ENCODE data around the gene EYA3.

EYA3 gene

DNA sequence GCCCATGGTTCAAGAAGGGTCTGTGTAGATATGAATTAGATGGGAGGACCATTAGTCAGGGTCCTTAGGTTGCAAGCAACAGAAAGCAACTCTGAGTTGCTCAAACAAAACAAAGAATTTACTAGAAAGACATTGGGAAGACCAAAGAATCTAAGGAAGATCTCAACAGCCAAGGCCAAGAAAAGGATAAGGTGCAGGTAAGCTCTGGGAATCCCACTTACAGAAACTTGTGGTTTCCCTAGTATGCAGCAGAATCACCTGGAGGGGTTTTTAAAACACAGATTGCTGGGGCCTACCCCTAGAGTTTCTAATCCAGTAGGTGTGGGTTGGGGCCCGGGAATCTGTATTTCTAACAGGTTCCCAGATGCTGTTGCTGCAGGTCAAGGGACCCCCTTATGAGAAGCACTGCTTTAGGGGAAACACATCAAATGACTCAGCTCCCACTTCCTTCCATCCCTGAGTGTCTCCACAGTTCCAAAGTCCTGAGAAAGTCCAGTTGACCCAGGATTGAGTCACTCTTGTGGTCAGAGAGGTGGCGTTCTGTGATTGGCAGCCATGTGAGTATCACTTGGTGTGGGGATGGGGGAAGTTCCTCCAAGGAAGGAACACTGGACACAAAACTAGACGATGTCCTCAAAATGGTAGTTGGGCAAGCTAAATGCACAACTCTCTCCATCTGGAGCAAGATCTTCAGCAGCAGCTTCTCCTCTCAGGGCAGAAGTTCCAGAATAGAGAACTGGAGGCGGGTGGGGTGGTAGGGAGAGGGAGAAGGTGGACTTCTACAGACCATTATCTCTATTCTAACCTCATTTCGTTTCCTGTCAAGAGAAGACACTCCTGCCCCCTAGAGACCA lies 24.2 kb upstream of the EYA3 start:
- no peak for DNase-seq (ENCODE audit: low read depth in 1 of 2, low spot score in 1 of 2)

DNA sequence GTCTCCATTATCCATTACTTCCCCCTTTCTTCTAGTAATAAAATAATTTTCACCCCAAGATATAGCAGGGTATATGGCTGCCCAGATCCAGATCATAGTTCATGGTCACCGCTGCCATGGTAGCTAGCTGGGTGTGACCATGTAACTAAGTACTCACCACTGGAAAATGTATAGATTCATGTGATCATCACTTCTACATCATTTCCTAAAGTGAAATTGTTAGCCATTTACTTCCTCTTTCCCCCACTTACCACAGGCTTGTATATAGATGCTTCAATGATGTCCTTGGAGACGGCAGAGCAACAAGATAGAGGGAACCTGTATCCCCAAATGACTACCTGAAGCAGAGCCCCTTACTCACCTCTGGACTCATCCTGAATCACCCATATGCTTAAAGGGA lies 22.7 kb upstream of the EYA3 start:
- DNase-seq (ENCODE audit: low read depth in 1 of 2, low spot score in 1 of 2): no peak

GRCh38 chr1:28110555-28110954 lies 22.1 kb upstream of the EYA3 start:
- no peak for DNase-seq (ENCODE audit: low read depth in 1 of 2, low spot score in 1 of 2)

- DNase-seq (ENCODE audit: low read depth in 1 of 2, low spot score in 1 of 2): no peak
Observed at GRCh38 chr1:28109639-28110038, 21.2 kb upstream of the EYA3 start.

DNA sequence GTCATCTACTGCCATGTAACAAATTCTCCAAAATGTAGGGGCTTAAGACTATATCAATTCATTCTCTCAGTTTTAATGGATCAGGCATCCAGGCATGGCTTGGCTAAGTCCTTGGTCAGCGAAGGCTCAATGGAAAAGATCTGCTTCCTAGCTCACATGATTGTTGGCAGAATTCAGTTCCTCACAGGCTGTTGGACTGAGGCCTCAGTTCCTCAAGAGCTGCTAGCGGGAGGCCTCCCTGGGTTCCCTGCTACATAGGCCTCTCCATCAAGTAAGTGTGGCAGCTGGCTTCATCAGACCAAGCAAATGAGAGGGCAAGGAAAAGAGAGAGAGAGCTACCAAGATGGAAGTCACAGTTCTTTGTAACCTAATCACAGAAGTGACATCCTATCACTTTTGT lies 19.6 kb upstream of the EYA3 start:
- no peak for DNase-seq (ENCODE audit: low read depth in 1 of 2, low spot score in 1 of 2)

- DNase-seq (ENCODE audit: low read depth in 1 of 2, low spot score in 1 of 2): no peak
Observed at GRCh38 chr1:28104866-28105467, 16.6 kb upstream of the EYA3 start.

GRCh38 chr1:28102189-28102588 lies 13.8 kb upstream of the EYA3 start:
- no peak for DNase-seq (ENCODE audit: low read depth in 1 of 2, low spot score in 1 of 2)

- no peak for DNase-seq (ENCODE audit: low read depth in 1 of 2, low spot score in 1 of 2)
Observed at GRCh38 chr1:28099050-28099769, 10.8 kb upstream of the EYA3 start.

DNA sequence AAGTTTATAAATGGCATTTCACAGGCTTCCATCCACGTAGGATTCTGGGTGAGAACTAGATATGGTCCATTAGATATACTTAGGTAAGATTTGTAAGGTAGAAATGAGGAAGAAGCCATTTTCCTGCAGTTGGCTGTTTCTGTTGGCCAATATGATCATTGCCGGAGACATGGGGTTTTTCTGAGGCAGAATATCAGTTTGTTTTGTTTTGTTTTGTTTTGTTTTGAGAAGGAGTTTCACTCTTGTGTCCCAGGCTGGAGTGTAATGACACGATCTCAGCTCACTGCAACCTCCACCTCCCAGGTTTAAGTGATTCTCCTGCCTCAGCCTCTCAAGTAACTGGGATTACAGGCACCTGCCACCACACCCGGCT lies 8.7 kb upstream of the EYA3 start:
- no peak for DNase-seq (ENCODE audit: low read depth in 1 of 2, low spot score in 1 of 2)

DNA sequence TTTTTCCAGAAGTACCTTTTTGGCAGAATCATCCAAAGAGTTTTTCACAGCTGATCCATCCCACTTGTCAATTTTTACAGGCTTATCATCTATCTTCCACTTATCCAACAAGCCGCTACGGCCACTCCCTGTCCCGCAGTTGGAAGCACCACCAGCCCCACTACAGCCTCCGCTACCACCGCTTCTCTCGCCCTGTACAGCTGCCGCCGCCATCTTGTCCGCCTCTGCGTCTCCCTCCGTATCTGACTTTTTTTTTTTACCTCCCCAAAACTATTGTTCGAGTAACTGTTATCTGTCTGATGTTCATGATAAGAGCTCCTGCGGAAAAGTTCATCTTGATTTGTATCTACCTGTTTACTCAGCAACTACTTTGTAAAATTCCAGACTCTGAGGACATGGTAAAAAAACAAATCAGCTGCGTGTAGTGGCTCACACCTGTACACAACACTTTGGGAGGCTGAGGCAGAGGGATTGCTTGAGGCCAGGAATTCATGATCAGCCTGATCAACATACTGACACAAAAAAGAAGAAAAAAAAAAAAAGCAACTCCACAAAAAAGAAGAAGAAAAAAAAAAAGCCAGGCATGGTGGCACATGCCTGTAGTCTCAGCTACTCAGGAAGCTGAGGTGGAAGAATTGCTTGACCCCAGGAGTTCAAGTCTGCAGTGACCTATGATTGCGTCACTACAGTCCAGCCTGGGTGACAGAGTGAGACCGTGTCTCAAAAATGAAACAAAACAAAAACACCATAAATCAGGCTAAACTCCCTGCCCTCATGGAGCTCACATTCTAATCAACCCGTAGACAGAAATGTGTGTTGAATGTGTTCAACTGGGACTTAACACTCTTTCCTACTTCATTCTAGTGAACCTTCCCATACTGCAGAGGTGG lies 8.0 kb upstream of the EYA3 start:
- DNase-seq (ENCODE audit: low read depth in 1 of 2, low spot score in 1 of 2): no peak

- DNase-seq (ENCODE audit: low read depth in 1 of 2, low spot score in 1 of 2): peak; percentile 63 to 83
Observed at GRCh38 chr1:28091043-28091781, 2.8 kb upstream of the EYA3 start.

- peak in 1 of 2 donors; percentile 3 for DNase-seq (ENCODE audit: low read depth in 1 of 2, low spot score in 1 of 2)
Observed at GRCh38 chr1:28087614-28088167, 719 bp downstream of the EYA3 start.

GRCh38 chr1:28086651-28087050 lies 1.8 kb downstream of the EYA3 start:
- DNase-seq (ENCODE audit: low read depth in 1 of 2, low spot score in 1 of 2): no peak

DNA sequence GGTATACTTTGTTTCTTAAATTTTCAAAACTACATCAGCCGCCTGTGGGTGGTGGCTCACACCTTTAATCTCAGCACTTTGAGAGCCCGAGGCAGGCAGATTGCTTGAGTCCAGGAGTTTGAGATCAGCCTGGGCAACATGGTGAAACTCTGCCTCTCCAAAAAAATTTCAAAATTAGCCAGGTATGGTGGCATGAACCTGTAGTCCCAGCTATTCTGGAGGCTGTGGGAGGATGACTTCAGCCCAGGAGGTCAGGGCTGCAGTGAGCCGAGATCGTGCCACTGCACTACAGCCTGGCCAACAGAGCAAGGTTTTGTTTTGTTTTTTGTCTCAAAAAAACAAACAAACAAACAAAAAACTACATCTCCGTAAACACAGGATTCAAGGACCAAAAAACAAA lies 3.3 kb downstream of the EYA3 start:
- DNase-seq (ENCODE audit: low read depth in 1 of 2, low spot score in 1 of 2): no peak

DNA sequence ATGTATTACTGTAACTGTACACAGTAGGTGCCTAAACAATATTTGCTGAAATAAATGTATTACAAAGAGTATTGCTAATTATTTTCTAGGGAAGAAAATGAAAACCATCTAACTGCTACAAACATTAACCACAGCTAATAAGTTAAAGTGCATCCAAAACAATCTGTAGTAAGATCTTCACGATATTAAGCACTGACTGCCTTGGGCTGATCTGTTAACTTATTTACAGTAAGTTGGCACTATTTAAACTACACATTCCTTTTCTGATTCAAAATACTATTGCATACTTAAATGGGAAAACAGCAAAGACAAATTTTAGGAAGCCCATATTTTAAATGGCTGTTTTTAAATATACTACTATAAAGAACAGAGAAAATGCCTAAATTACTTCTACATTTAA lies 4.5 kb downstream of the EYA3 start:
- no peak for DNase-seq (ENCODE audit: low read depth in 1 of 2, low spot score in 1 of 2)

DNA sequence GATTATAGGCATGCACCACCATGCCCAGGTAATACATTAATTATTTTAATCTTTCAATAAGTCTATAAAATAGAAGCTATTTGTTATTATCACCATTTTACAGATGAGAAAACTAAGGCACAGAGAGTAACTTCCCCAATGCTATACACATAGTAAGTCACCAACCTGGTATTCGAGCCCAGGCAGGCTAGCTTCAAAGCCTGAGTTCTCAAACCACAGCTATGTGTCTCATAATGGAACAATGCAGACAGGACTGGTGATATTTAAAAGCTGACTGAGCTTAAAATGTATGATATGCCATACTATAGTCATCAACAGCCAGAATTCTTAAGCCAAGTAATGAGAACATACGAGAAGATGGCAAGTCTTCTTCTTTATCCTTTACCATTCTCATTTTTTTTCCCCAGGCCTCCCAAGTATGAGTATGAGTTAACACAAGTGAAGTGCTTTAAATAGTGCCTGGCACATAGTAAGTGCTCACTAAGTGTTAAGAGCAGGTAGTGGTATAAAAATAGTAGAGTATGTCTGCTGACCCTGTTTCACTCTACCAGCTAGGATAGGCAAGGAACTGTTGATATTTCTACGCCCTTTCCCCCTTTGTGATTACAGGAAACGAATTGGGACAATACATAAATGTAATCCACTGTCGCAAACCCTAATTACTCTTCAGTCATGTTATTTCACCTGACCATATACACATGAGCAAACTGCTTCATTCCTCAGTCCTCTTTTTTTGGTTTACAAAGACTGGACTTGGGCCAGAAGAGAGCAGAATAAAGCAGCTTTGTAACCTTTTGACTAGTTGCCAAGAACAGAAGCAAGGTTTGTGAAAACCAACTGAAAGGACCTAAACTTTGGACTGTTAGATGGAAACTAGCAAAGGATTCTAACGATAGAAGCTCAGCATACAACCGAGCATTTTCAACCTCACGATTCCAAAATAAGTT lies 9.5 kb downstream of the EYA3 start:
- DNase-seq (ENCODE audit: low read depth in 1 of 2, low spot score in 1 of 2): no peak

DNA sequence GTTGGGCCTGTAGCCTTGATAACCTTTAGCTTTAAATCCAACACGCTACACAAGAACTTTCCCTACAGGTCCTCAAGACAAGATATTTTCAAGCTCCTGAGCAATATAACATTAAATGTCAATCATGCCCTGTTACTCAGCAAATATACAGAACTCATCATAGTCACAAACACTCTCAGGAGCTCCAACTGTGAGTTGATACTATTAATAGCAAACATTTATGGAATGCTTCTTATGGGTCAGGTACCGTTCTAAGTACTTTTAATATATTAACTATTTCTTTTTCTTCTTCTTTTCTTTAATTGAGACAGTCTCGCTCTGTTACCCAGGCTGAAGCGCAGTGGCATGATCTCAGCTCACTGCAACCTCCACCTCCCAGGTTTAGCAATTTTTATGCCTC lies 10.1 kb downstream of the EYA3 start:
- DNase-seq (ENCODE audit: low read depth in 1 of 2, low spot score in 1 of 2): no peak

DNA sequence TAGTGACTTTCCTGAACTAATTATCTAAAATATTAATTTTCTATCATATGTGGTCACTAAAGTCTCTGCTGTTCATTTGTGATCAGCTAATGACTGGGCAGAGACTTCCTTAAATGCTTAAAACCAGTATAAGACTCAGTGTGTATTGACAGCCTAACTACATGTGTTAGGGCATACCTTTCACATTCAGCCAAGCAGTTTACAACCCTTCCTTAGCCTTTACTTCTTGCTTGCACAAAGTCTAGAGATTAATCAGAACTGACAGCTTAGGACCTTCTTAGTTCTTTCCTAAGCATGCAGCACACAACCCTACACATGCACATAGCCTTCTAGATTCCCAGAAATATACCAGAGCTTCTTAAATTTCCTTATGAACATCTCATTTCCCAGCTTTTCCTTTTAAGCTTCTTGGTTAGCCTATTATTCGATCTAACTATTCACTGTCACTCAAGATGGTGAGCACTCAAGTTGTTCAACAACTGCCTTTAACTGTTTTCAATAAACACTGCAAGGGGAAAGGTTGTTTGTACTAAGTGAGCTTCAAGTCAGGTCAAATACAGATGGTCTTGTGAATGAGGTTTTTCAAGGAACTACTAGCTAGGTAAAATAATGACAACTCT lies 13.4 kb downstream of the EYA3 start:
- no peak for DNase-seq (ENCODE audit: low read depth in 1 of 2, low spot score in 1 of 2)

DNA sequence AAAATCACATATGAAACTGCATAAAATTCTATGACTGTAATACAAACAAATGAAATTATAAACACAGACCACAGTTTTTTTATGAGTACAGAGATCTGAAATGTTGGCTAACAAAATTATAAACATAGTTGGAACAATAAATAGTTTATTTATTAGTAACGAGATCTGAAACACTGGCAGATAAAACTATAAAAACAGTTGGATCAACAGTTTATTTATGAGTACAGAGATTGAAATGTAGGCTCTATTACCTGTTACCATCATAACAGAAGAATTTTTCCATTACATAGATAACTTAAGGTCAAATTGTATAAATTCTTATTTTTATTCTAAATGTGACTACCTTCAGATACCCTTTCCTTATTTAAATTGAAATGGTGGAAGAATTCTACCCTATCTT lies 14.5 kb downstream of the EYA3 start:
- no peak for DNase-seq (ENCODE audit: low read depth in 1 of 2, low spot score in 1 of 2)
